Ovary (tissue), 9 donors: ENCODE data around the gene CPLANE1. TPM values are rescaled to one million over a fixed set of nuclear protein-coding genes. Genes with fewer than 3 reads are reported as not detected.

Source experiments
- DNase-seq, 5 donors: peaks; one replicate each; pipeline ENCODE4 v3.0.0-alpha.2; 2019 to 2020
- H3K27ac ChIP-seq, 2 donors: fragments of 200-600 bp; one replicate each; pipeline versions ENCODE4 v1.5.1 to v1.8.0; 2019 to 2022
- H3K27me3 ChIP-seq: fragments of 200-600 bp; one replicate; pipeline ENCODE4 v1.8.0; 2022
- H3K36me3 ChIP-seq: fragments of 200-600 bp; sonication (generic); one replicate; pipeline ENCODE4 v1.5.1; 2019
- H3K4me1 ChIP-seq: one replicate; pipeline ENCODE4 v1.8.1; 2013; ENCODE audit warnings: mild to moderate bottlenecking, moderate library complexity; ENCODE audit not compliant: insufficient read depth
- H3K4me3 ChIP-seq: fragments of 200-600 bp; sonication (generic); one replicate; pipeline ENCODE4 v1.5.1; 2017
- H3K9me3 ChIP-seq, 2 donors: fragments of 200-600 bp in 1 of 2; sonication (generic) in 1 of 2; one replicate each; pipeline versions ENCODE4 v1.5.1 to v1.8.1; 2013 to 2019; ENCODE audit warnings: mild to moderate bottlenecking in 1 of 2, moderate library complexity in 1 of 2
- CTCF ChIP-seq, 3 donors: fragments of 450-650 bp in 2 of 3; fragments of 200-600 bp in 1 of 3; IDR thresholded peaks; one replicate each; pipeline versions ENCODE4 v1.5.1 to v1.8.0; 2016 to 2022; ENCODE audit warnings: antibody characterized with exemption in 3 of 3, mild to moderate bottlenecking in 1 of 3
- EP300 ChIP-seq: sonication (generic); formaldehyde crosslinking; IDR thresholded peaks from one replicate; pipeline ENCODE4 v1.6.1; 2017; ENCODE audit warnings: antibody characterized with exemption
- POLR2A ChIP-seq: fragments of 450-650 bp; IDR thresholded peaks from one replicate; pipeline ENCODE4 v1.6.1; 2017; ENCODE audit warnings: antibody characterized with exemption, mild to moderate bottlenecking, moderate library complexity
- WGBS, 3 donors: extraction: QIAGEN DNeasy Blood & Tissue Kit in 1 of 3; methylation state at CpG; one replicate each; pipeline versions ENCODE4 v1.1.5 to v1.1.7; 2013 to 2017; 5-methylcytosine and 5-hydroxymethylcytosine counted together
- intact Hi-C, 4 donors: fragments of 100-400 bp; cut with DNase I; formaldehyde crosslinking; loops; one replicate each; pipeline versions ENCODE4 v1.11.0 to v1.15.1; 2022 to 2023
- polyA plus RNA-seq, 2 donors: library from polyadenylated mRNA; stranded (reverse); fragments of 200-250 nt in 1 of 2; fragments of 350-450 nt in 1 of 2; fragmentation: Illumina TruSeq in 1 of 2; extraction: RNeasy Lipid Tissue Mini Kit (QIAGEN cat#74804) in 1 of 2; gene quantifications; one replicate each; pipeline ENCODE4 v1.2.3, GENCODE V29; 2013 to 2014
- total RNA-seq, 7 donors: library from RNA; depleted of rRNA in 2 of 7; stranded (reverse); fragments of >200 nt in 2 of 7; fragmentation: NEBNext Ultra II Directional in 3 of 7; extraction: Animal tissue kit (Norgen Biotek cat#: 25700) in 3 of 7; gene quantifications; one replicate each; pipeline versions ENCODE4 v1.1.0 to v1.2.4, GENCODE V29; 2016 to 2023
- donor health status: DM: no; HTN: no; CAD: no; lungs with moderate emphysema.
- donor health status: DM: no; HTN: no; CAD: no.
- donor health status: Bipolar disorder and iron deficiency.
- donor health status: DM: yes; HTN: yes; CAD: no.
- donor health status: DM: no; HTN: no; CAD: no.
- donor health status: DM: yes; HTN: yes; CAD: no.

CPLANE1 gene
- total and polyA plus RNA-seq, 9 donors, result 5.4 to 39.2 (median 22.5) TPM

- DNase-seq, result no peak
- TF ChIP-seq POLR2A (no peak), CTCF (IDR thresholded peaks at IDR 0.05) (no peak), EP300 (no peak)
- intact Hi-C loops, result no loop called here
- no peaks in the 10 kb centered on the region for H3K27me3 ChIP-seq
- no peaks in the 10 kb centered on the region for H3K4me1 ChIP-seq
- H3K4me3 ChIP-seq, result no peak overlapping the region
- H3K9me3 ChIP-seq, result peaks cover 0 to 5% of the 10 kb centered on the region in 2 donors
- no peak overlapping the region for H3K27ac ChIP-seq
- 91 to 92% (median 91%) methylated on average over 4 of the region's 4 CpGs for WGBS, 3 donors
- H3K36me3 ChIP-seq, result no peaks in the 10 kb centered on the region
These were observed 6.7 kb upstream of the CPLANE1 start for GRCh38 chr5:37255774-37256358.

- intact Hi-C loops, result no loop called here
- no peaks in the 10 kb centered on the region for H3K27me3 ChIP-seq
- H3K36me3 ChIP-seq, result no peaks in the 10 kb centered on the region
- no peak for DNase-seq
- H3K27ac ChIP-seq, result no peak overlapping the region
- no peak for TF ChIP-seq POLR2A
- TF ChIP-seq CTCF (IDR thresholded peaks at IDR 0.05), result no peak
- TF ChIP-seq EP300, result no peak
- no peak overlapping the region for H3K4me3 ChIP-seq
- H3K4me1 ChIP-seq, result peaks cover 1% of the 10 kb centered on the region
- WGBS, 3 donors, result 95 to 100% (median 96%) methylated on average over 1 of the region's 1 CpG
- H3K9me3 ChIP-seq, result peaks cover 0 to 5% of the 10 kb centered on the region in 2 donors
These were observed 5.4 kb upstream of the CPLANE1 start for GRCh38 chr5:37254581-37254980.

- no peak overlapping the region for H3K4me3 ChIP-seq
- H3K27me3 ChIP-seq, result no peaks in the 10 kb centered on the region
- H3K36me3 ChIP-seq, result no peaks in the 10 kb centered on the region
- TF ChIP-seq EP300, result no peak
- no peak for TF ChIP-seq POLR2A
- no peak for TF ChIP-seq CTCF (IDR thresholded peaks at IDR 0.05)
- H3K27ac ChIP-seq, result no peak overlapping the region
- peaks cover 5% of the 10 kb centered on the region for H3K4me1 ChIP-seq
- peaks cover 0 to 5% of the 10 kb centered on the region in 2 donors for H3K9me3 ChIP-seq
- DNase-seq, result no peak
- intact Hi-C loops, result no loop called here
These were observed 2.5 kb upstream of the CPLANE1 start for GRCh38 chr5:37251665-37252064.

GRCh38 chr5:37249815-37250164 lies 614 bp upstream of the CPLANE1 start:
- no peak for DNase-seq
- 56 to 74% (median 57%) methylated on average over 10 of the region's 10 CpGs for WGBS, 3 donors
- Histone ChIP-seq H3K9me3 (peaks cover 0 to 5% of the 10 kb centered on the region in 2 donors), H3K4me3 (peak overlapping the region; percentile 80), H3K36me3 (no peaks in the 10 kb centered on the region), H3K27ac (peak overlapping the region; percentile 82 to 86), H3K27me3 (no peaks in the 10 kb centered on the region), H3K4me1 (peaks cover 5% of the 10 kb centered on the region)
- intact Hi-C loops, result no loop called here
- no peak for TF ChIP-seq CTCF (IDR thresholded peaks at IDR 0.05)
- no peak for TF ChIP-seq EP300
- TF ChIP-seq POLR2A, result no peak
